GM19468 (cell line): Measurements from ENCODE around the gene GFI1B.

Source experiments
- ATAC-seq: cut with Tn5 transposase; IDR thresholded peaks from one replicate; pipeline ENCODE4 v1.9.1; 2021; ENCODE audit warnings: mild to moderate bottlenecking, moderate library complexity, moderate number of reproducible peaks; ENCODE audit not compliant: unreplicated experiment; ENCODE audit errors: extremely low read depth

Gene GFI1B

DNA sequence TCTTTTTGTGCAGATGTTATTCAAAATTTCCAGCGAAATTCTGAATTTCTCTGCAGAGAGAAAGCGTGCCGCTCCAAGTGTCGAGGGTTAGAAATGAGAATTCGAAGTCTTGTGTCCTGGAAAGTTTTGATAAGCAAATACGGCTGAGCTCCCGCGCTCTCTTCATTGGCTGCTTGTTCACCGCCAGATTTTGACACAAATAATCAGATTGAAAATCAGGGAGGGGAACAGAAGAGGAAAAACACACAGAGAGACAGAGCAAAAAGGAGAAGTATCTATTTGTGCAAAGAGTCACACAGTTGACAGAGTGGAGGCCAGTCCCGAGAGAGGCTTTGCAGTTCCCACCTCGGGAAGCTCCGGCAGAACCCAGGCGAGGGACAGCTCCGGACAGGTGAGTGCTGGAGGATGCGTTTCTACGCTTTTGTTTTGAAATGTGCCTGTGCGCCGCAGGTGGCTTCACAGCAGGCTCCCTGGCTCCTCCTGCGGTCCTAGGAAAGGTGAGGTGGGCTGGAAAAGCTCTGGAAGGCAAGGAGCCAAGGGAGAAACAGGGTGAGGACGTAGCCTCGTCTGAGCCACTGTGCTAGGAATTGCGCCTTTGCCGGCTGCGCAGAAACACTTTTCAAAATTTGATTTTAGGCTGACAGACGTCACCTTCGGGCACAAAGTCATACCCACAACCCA lies at the start of gene GFI1B:
GFI1B (plus strand) TSS at position 244 of the 681 bp plus-strand sequence. CDS start 7,985 bp downstream, outside the sequence.
- ATAC-seq: no peak

DNA sequence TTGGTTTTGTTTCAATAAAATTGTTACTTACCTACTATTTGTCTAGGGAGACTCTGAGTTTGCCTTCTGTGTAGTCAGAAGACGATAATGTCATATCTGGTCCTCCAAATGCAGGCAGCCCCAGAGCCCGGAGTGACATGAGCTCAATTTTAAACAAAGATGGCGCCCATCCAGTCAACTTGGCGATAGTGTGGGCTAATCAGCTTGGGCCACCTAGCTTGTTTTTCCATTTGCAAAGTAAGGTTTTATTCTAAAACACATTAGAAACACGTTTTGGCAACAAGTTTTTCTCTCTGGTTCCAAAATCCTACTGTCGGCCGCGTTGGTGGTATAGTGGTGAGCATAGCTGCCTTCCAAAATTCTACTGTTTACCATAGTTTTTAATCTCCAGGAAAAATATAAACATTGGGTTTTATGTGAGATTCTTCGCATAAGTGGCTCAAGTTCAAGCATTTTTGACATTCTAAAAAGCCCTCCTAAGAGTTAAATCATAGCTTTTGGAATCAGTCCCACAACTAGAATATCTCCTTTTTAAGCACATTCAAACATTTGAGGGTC lies 47.2 kb upstream of the GFI1B start:
- ATAC-seq: no peak

DNA sequence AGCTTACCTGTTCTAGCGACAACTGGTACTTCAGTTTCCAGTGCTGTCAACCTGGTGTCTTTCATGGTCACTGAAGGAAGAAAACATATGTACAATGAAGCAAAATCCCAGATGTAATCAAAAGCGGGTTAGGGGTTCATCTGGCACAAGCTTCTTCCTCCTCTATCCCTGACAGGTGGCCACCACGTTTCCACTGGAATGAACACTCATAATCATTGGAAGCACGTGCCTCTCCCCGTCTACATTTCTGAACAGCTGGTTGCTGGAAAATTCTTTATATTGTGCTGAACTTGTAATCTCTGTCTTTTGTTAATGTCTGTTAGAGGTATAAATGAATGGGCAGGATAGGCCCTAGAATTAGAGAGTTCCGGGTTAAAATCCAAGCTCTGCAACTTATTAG lies 43.5 kb upstream of the GFI1B start:
- no peak for ATAC-seq

DNA sequence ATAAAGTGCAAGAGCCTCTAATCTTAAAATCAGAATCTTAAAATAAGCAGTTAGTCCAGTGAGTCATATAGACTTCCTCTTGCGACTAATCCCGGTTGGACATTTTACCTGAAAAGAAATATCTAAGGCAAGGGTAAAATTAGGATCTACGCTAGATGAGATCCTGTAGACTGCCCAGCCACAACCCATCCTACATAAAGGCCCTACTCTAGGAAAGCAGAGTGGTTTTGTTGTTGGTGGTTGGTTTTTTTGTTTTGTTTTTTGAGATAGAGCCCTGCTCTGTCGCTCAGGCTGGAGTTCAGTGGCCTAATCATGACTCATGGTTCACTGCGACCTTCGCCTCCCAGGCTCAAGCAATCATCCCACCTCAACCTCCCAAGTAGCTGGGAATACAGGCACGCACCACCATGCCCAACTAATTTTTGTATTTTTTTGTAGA lies 41.0 kb upstream of the GFI1B start:
- ATAC-seq: no peak

DNA sequence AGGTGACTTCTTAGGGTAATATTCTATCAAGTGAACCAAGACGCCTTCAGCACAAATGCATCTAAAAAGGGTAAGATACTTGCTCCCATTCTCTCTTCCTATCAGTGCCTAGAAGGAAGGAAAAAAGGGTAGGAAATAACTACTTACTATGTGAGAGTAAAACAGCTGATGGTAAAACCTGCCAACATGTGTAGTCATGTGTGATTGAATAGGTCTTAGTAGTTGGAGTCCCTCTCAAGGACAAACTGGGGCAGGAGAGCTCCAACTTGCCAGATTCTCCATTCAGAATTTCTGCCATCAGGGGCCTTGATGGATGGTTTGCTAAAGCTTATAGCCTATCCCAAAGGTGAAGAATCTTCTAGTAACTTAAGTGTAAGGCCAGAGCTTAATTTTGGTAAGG lies 39.3 kb upstream of the GFI1B start:
- ATAC-seq: no peak

DNA sequence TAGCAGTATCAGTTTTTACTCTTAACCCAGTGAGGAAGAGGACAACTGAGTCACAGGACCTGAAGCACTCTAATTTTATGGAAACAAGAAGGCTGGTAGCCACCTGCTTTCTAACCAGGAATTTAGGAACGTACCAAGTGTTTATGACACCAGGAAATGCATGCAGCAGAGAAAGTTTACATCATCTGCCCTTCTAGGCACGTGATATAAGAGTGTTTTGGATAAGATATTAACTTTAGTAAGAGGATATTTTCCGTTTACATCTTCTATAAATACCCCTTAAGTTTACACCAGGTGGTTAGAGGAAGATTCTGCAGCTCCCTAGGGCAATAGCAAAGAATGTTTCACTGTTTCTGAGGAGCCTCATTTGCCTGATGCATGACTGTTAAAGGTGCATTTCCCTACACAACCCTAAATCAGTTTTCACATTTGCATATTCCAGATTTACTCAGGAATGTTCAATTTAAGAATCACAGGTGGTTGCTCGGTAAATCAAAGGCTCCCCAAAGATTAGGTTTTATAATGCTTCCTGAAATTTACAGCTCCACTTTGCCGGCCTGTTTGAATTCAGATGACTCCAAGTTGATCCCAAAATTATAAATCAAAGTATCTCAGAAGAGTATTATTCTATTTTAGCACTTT lies 35.8 kb upstream of the GFI1B start:
- ATAC-seq: no peak

DNA sequence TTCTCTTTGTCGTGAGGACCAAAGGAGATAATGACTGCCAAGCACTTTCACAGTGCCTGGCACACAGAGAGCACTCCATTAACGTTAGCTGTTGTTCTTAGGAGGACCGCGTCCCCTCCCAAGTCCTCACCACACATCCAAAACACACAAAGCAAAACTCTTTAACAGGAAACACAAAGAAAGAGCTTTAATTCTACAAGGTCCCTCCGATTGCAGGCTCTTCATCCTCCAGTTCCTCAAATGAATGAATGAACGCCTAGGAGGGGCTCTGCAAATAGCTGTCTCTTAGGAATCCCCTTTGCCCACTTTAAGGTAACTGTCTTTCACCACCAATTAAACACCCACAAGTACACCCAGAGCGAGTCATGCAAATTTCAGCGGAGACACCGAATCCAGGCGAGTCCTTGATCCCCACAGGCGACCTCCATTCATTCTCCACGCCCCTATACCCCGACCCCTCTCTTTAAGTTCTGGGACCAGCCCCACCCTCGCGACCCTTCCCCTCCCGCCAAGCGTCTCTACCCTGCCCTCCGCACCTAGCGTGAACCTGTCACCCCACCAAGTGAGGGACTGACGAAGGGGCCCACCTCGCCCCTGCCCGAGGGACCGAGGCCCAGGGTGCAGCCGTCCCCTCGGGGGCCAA lies 34.7 kb upstream of the GFI1B start:
- ATAC-seq: no peak

DNA sequence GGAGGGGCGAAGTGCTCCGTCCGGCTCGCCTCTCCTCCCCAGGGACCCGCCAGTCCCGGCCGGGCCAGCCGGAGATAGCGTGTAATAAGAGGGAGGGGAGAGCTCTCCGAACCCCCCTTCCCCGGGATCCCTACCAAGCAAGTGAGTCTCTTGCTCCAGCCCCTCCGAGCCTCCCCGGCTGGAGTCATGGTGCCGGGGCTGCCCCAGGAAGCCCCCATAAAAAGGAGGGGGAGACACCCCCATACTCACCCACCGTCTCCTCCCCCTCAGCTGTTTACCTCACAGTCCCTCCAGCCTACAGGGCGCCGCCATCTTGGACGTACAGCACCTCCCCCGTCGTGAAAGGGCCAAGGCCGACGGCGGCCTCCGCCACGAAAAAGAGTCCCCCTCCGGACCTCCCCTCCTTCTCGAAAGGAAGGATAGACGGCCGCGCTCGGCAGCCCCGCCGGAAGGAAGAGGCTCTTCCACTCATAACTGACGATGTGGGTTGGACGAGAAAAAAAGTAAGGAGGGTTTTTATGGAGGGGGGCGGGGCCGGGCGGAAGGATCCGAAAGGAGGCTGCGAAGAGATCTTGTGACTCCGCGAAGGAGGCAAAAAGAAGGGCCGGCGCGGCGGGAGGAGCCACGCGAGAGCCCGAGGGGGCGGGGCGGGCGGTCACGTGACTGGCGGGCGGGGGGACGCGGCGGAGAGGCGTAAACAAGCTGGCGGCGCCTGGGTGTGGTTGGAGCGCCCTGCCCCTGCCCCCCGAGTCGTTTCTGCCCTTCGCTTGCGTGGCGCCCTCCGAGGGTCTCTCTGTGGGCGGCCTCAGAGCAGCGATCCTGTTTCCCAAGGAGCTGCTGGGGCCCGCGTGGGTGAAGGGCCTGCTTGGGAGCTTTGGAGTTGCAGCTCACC lies 34.0 kb upstream of the GFI1B start, which contains the start of gene TSC1:
TSC1 (minus strand) TSS at position 323 of the 892 bp plus-strand sequence. CDS start 15,744 bp downstream, outside the sequence.
- ATAC-seq: no peak

DNA sequence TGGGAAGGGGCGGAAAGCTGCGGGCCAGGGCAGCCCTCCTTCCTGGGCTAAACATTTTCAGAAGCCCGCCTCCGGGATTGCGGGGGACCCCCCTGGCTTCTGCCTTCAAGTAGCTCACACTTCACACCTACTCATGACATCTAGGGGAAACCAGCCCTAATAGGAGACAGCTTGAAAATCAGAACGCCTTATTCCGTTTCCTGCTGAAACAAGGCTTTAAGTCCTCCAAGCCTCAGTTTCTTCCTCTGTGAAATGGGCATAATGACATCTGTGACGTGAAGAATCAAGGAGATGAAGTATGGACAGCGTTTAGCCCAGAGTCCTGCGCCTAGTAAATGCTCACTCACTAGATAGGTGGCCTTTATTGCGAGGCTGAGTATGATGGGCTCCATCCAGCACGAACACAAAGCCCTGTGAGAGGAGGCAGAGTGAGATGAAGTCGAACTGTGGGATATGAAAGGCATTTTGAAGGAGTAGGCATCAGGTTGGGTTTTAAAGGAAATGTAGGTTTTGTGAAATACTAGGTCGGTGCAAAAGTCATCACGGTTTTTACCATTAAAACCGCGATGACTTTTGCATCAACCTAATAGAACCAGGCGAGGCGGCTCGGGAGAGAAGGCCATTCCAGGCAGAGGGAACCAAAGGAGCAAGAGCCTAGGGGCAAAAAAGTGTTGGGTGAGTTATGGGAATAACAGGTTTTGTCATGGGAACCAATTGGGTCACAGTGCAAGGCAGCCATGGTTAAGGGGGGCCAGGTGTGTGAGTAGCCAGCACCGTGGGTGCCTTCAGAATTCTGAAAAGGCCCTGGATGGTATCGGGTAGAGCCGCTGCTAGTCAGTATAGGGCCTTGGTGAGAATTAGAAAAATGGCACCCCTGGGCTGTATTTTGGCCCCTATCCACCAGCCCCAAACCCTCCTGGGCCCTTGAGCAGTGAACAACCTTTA lies 33.0 kb upstream of the GFI1B start:
- no peak for ATAC-seq

DNA sequence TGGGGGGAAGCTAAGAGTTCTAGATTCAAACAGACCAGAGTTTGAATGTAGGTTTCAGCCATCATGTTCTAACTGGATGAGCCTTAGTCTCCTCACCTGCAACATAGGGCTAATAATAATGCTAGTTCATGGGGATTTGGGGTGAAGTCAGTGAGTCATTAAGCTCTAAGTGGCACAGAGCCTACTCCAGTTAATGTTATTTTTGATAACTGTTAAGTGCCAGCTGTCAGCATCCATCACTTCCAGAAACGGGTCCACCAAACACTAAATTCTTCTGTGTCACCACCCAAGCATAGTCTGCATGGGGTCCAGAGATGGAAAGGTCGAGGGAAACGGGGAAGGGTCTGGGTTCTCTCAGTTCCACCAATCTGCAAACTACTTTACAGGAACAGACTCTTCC lies 32.3 kb upstream of the GFI1B start:
- ATAC-seq: no peak

DNA sequence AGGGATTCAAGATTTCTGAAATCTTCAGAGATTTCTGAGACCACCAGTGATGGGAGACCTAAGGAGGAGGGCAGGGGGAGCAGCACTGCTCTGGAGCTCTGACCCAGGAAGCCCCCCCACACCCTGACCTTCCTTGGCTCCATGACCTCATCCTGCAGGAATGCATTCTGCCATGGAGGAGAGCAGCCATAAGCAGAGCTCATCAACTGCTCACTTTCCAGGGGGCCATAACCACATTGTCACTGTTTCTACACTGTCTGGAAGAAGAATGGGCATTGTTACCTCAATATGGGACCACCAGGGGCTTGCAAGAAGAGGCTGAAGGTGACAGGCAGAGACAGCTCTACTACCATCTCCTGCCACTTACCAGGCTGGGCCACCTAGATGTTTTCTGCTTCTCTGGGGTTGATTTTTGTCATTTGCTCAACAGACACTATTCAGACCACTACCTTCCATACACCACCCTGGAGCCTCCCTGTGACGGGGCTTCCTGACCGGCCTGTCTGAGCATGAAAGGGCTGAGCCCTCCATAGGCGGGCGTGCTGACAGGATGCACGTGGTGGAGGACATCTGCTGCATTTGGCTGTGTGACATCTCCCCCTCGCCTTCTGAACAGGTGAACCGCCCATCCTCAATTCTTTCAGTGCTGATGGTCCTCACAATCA lies 31.7 kb upstream of the GFI1B start:
- no peak for ATAC-seq

DNA sequence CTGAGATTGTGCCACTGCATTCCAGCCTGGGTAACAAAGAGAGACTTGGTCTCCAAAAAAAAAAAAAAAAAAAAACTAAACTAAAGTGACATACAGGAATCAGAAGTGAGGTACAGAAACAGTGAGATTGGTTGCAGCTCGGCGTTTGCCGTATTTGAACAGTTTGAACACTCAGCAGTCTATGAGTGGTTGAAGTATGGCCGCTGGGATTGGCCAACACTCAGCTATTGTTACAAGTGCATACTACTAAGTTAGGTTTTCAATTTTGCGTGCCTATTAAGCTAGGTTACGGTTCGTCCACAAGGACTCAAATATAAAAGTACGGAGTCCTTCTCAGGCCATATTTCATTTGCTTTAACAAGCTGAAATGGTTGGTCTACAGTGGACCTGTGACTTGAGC lies 30.7 kb upstream of the GFI1B start:
- ATAC-seq: no peak

DNA sequence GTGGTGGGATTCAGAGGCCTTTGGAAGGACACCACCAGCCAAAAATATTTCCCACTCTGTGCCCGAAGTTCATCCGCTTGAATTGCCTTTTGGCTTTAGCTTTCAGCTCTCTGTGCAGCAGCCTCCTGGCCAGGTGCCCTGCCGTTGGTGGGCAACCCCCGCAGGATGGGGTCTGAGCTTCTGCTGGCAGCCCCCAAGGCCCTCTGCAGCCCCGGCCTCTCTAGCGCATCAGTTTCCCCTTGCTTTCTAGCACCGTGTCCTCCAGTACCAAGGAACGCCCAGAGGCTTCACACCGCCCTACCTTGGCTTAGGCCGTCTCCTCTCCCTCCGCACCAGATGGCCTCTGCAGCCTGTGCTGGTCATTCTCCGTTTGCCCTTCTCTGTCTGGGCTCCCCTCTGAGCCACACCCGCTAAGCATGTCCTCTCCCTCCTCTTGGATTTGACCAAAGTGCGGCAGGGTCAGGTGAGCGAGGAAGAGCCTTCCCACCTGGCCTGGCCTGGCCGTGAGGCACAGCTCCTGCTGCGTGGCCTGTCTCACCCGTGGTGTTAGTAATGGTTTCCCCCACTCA lies 29.9 kb upstream of the GFI1B start:
- ATAC-seq: no peak

DNA sequence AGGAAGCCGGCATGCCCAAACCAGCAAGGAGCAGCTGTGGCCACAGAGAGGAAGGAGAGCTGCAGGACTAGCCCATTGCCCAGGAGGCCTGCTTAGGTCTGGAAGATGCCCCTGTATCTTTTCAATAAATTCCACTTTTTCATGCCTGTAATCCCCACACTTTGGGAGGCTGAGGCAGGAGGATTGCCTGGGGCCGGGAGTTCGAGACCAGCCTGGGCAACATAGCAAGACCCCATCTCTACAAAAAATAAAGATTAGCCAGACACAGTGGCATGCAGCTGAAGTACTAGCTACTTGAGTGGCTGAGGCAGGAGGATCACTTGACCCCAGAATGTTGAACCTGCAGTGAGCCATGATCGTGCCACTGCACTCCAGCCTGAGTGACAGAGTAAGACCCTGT lies 28.8 kb upstream of the GFI1B start:
- no peak for ATAC-seq

DNA sequence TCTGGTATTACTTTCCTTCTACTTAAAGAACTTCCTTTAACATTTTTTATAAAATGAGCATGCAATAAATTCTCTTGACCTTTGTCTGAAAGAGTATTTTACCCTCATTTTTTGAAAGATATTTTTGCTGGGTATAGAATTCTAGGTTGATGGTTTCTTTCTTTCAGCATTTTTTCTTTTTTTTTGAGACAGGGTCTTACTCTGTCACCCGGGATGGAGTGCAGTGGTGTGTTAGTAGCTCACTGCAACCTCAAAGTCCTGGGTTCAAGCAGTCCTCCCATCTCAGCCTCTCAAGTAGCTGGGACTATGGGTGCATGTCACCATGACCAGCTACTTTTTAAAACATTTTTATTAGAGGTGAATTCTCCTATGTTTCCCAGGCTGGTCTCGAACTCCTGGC lies 23.4 kb upstream of the GFI1B start:
- no peak for ATAC-seq

DNA sequence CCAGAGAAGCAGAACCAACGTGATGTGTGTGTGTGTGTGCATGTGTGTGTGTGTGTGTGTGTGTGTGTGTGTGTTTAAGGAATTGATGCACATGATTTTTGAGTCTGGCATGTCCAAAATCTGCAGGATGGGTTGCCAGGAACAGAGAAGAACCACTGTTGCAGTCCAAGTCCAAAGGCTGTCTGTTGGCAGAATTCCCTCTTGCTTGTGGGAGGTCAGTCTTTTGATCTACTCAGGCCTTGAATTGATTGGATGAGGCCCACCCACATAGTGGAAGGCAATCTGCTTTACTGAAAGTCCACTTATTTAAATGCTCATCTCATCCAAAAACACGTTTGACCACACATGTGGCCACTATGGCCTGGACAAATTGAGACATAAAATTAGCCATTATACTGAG lies 22.7 kb upstream of the GFI1B start:
- no peak for ATAC-seq

DNA sequence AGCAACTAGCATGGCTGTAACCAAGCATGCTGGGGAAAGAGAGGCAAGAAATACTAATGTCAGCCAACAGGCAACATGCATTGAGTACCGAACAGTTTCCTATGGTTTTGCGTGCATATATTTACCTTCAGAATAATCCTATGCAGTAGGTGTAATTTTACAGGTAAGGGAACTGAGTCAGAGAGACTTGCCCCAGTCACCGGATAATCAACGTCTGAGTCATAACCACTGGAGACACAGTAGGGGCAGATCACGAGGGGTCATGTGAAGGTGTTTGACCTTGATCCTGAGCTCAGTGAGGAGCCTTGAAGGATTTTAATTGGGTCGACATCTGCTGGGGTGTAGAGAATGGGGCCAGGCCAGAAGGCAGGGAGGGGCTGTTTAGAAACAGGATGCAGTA lies 20.7 kb upstream of the GFI1B start:
- ATAC-seq: no peak

DNA sequence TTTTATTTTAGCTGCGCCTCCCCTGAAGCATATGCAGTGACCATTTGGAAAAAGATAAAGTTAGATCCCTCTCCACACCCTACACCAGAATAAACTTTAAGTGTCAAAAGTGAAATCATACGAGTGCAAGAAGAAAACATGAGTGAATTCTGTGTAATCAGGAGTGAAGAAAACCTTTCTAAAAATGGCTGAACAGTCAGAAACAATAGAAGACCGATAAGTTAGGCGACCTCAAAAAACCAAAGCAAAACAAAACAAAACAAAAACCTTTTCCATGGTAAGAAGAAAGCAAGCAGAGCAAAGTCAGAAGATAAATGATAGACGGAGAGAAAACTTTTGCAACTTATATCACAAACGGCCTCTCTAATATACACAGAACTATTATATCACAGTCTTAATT lies 17.5 kb upstream of the GFI1B start:
- ATAC-seq: no peak
